IPS-NIHi11 (cell line): ENCODE data around the gene ABLIM1.
A peak's percentile ranks its signal among the peaks of the same experiment; 100 is the strongest.

Experiments used
- DNase-seq: peaks from one replicate; pipeline ENCODE4 v3.0.0; 2012; ENCODE audit warnings: mixed read lengths, low spot score

Gene ABLIM1

DNA sequence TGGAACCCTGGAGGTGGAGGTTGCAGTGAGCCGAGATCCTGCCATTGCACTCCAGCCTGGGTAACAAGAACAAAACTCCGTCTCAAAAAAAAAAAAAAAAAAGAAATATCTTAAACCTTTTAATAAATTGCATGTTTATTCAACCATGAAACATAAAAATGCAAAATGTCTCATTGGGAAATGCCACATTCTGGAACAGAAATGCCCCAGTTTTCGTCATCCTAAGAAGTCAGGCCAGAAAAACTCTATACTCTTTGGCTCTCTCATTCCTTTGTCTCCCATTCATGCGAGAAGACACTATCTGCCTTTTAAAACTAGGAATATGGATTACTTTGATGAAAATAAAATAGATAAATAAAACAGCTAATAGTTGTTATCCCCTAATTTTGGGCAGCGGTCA, 21.5 kb upstream of the ABLIM1 start:
- no peak for DNase-seq

DNA sequence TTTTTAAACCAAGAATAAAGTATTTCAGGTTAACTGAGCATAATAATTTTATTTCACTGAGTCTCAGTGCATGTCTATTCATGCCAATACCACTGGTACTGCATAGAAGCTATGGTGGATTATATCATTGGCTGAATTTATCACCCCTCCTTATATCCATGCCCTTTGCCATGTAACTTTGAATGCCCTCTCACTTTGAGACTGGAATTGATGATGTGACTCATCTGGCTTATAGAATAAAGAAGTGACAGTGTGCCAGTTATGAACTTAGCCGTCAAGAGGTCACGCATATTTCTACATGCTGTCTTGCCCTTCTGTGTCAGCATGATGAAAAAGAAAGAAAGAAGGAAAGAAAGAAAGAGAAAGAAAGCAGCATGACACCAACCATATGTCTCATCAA, 20.7 kb upstream of the ABLIM1 start:
- DNase-seq: no peak

DNA sequence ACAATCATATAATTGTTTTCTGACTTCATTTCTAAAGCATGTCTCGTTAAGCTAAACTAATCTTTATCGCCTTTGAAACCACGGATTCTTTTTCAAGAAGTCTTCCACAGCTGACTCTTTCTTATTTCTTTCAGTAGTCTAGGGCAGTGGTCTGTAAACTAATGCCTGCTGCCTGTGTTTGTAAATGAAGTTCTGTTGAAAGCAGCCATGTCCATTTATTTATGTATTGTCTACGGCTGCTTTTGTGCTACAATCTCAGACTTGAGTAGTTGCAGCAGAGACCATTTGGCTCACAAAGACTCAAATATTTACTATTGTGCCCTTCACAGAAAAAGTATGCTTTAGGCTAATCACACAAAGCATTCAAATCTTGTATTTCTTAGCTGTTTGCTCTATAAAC, 20.3 kb upstream of the ABLIM1 start:
- no peak for DNase-seq

DNA sequence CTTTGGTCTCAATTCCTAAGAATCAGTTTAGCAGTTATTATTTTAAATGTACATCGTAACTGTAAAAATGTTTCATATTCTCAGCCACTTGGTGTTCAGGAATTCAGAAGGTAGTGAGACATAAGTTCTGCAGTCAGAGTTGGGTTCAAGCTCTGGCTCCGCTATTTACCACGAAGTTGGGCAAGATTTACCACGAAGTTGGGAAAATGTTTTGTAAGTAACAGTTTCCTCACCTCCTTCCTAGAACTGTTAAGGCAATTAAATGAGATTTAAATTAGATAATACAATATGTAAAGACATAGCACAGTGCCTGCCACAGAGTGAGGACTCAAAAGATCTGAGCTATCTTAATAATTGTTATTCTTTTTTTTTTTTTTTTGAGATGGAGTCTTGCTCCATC, 16.3 kb upstream of the ABLIM1 start:
- DNase-seq: no peak

DNA sequence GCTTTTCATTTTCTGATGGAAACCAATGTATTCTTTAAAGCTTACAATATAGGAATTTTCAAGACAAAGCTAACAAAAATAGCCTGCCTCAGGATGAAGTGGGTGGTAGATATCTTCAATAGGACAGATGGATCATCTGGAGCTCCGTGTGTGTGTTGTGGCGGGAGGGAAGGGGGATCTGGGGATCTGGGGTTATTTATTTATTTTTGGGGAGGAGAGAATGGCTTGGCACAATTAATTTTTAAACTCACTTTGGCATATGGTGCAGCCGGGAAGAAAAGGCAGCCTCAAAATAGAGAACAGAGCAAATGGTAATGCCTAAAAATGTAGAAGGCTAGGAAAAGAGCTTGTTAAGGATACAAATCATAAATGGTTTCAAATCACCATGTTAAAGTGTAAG, 11.6 kb upstream of the ABLIM1 start:
- DNase-seq: no peak

DNA sequence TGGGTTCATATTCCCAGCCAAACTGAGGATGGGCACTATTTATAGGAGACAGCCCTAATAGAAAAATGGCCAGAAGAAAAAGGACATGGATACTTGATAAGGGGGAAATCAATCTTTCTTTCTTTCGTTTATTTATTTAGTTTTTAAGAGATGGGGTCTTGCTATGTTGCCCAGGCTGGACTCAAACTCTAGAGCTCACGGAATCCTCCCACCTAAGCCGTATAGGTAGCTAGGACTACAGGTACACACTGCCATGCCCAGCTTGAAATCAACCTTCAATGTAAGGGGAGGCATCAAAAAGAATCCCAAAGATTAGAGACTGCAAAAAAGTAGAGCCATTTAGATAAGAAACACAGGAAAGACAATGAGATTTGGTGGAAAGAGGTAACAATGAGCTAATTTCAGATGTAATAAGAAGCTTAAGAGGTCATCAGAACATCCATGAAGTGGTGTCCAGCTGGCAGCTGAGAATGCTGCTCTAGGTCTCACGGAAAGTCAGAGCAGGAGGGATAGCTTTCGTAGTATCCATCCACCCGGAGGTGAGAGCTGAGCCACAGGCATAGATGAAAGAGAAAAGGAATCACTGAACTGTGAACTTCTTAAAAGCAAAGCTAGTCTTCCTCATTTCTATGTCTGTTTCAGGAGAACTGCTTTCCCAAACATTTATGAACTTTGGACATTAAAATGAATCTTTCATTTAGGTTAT, 10.5 kb upstream of the ABLIM1 start:
- no peak for DNase-seq

DNA sequence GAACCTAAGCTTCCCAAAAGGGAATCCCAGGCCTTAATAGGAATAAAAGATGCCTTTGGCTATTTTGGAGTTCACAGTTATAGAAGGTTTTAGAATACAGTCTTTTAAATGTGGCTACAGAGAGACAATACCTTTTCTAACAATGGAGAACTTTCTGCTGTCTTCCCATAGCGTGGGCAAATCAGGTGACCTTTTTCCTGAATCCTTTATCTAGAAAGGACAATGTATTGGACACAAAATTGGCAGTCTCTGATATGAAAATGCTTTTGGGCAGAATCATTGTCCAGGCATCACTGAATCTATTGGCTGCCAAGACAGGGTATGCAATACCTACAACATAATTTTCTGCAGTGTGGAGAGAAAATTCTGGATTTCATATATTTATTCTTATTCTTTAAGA, 7.8 kb upstream of the ABLIM1 start:
- no peak for DNase-seq

DNA sequence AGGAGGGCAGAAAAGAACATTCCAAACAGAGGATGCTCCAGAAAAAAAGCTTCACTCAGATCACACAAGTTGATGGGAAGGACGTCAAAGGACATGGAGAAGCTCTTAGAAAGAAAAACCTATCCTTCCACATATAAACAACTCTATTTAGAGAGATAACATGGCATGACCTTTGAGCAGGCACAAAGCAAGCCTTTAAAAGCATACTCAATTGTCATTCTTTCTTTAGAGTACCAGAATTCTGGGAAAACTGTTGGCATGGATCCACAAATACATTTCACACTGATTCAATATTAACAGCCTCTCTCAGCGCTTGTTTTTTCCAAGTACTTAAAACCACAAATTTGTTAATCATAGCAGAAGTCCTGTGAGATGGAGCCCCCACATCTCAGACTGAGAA, 7.3 kb upstream of the ABLIM1 start:
- no peak for DNase-seq

DNA sequence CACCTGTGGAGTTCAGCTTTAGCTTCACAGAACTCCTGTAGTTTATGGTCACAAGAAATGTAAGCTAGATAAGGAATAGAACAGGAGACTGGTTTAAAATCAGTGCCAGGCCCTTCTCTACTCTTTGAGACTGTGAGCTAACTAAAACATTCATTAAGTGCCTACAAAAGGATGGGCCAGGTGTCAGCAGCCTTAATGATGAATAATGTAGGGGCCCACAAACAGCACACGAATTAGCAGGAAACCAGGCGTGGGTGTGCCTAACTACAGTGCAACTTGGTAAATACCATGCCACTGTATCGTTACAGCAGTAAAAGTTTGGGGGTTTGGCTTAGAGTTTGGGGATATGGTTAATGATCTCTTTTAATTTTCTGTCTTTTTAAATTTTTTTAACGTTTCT, 6.1 kb upstream of the ABLIM1 start:
- no peak for DNase-seq

DNA sequence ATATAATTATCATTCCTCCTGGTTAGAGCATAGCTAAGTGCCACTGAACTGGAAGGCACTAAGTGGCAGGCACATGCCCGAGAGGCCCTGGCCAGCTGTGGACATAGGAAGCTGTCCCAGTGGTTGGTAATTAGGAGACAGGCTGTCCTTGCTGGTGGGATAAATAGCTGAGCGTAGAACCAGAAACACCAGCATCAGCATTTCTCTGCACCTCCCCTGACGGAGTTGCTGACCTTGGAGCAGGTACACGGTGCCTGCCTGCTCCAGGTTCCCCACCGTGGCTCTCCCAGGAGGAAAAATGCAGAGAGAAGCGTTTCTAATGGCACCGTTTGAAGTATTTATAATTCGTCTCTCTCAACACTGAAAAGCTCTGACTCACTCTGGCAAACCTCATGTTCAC, 5.6 kb upstream of the ABLIM1 start:
- peak; percentile 25 for DNase-seq

DNA sequence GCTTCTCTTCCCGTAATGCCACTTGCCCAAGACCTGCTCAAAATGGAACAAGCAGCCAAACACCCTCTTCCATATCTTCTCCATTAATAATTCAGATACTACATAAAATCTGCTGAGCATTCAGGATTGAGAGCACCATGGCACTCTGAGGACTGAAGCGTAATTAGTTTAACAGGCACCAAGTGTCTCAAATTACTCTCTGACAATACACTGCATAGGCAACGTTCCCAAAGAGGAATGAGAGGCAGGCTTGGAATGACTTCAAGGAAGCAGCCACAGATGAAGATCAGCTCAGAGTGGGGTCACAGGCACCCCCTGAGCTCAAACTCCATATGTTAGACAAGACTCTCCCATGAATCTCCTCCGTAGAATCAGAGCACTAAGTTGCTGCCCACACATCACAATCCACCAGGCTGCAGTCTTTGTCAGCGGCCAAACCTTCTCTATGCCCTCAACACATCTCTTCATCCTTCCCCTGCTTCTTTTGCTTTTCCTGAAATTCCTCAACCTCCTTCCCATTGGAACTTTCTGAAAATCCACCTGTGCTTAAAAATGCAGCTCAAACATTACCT, 4.7 kb upstream of the ABLIM1 start:
- DNase-seq: no peak

DNA sequence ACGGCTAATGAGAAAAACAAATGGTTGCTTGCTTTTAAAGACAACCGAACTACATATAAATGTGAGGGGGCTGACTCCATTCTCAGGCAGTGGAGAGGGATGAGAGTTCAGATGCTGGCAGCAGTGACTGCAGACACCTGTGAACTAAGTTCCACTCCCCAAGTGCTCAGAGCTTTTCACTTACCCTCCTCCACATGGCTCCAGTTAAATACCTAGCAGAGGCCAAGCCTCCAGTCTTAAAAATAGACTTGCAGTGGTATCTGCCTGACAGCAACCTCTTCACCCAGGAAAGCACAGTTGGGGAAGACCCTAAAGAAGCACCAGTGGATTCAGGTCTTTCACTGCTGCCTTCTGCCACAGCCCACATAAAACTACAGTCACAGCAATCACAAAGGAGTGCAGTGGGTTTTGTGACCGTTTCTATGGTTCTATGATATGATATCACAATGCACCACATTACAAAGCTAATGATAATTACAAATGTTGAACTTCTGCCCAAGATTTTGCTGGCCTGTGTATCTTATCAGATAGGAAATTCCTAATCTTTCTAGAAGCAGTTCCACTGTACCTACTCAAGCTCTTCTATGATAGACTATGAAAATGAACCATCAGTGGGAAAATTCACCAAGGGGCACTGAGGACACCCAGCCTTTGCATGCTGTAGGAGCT, 3.3 kb upstream of the ABLIM1 start:
- DNase-seq: no peak

DNA sequence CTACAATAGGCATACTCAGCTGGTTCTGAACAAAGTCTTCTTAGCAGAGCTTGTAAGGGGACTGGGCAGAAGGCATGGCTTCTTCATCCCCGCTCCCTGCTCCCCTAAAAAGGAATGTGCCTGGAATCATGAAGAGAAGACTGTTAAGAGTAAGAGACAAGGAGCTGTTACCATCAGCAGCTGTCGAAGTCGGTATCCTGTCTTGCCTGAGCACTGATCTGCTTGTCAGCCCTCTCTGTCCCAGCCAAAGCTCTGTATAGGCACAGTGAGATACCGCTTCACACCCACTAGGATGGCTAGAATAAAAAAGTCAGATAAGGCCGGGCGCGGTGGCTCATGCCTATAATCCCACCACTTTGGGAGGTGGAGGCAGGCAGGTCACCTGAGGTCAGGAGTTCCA, 2.4 kb downstream of the ABLIM1 start:
- no peak for DNase-seq

DNA sequence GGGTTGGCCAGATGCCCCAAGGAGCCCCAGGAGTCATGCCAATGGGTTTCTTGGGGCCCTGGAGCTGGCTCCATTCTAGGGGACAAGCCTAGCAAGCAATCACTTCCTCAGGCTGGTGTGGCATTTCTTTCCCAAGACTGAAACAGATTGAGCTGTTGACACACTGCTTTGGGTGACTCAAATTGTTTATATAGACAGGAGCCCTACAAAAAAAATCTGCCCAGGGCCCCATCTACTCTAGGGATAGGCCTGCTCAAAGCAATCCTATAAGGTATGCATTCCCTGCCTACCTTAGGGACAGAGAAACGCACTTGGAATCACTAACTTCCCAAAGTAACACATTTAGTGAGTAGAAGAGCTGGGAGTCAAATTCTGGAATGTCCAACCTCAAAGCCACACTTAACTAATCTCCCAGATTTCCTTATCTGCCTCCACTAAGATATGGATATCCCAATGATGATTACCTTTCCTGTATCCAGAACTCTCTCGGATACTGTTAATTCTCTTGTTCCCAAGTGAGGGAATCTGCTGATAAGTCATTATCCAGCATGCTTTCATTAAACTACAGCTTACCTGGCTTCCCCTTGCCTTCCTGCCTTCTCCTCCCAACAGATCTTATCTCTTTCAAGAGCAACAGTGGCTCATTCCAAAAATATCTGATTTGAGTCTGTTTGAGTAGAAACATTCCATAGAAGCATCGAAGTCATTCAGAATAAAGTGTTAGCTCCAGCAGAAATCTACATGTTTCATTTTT, 3.1 kb downstream of the ABLIM1 start:
- DNase-seq: no peak

DNA sequence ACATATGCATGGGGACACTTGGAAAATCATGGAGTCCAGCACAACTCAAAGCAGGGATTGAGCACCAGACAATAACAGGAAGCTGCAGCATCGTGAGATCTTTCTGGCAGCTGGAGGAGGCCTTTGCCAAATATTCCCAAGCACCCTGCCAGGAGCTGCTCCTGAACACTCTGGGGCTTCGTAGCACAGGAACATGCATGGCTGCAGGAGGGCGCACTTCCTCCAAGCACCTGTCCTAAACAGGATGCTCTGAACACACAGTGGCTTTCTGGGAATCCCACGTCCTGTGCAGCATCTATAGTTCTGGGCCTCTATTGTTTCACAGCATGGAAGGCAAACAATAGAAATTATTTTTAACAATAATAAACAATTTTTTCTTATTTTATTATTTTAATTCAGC, 4.1 kb downstream of the ABLIM1 start:
- no peak for DNase-seq

DNA sequence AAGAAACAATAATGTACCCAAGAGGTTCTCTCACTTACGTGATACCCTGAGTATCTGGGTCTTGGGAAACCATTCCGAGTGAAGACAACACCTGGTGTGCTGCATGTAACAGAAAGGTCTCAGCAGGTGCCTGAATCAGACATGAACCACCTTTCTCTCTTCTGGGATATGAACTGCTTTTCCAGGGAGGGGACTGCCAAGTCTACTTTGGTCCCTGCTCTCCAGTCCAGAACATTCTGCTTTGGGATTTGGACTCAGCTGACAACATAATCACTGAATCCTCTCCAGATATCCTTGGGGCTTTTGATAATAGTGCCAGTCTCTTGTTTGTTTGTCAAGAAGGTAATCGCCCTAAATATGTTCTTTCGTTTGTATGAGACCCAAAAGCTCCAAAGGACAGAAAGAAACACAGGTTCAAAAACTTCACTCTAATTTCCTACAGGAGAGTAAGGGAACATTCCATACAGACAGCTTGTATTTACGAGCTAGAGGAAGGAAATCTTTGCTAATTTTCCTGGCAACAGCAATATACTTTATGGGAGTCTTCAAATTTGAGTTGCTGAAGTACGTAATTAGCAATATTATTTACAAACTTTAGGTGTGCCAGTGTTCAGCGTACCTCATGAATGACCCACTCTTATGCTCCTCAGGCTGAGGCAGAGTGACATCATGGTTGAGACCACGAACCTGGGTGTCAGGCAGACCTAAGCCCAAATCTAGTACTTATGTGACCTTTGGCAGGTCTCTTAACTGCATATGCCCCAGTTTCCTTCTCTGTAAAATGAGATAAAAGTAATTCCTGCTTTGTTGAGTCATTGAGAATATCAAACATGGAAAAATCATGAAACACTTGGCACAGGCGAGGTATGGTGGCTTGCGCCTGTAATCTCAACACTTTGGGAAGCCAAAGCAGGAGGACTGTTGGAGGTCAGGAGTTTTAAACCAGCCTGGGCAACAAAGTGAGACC, 5.4 kb downstream of the ABLIM1 start:
- no peak for DNase-seq

DNA sequence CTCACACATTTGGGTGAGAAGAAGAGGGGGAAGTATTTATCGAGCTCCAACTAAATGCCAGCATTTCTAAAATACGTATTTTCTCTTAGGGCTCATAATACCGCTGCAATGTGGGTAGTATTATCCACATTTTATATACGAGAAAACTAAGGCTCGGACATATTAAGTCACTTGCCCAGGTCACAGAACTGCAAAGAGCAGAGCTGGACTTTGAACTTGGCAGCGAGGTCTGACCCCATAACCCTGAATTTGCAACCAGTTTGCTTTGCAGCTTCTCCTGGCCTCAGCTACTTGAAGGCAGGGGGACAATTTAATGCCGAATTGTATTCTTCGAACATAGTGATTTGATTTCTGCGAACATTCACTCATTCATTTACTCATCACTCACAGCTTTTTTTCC, 7.2 kb downstream of the ABLIM1 start:
- no peak for DNase-seq

DNA sequence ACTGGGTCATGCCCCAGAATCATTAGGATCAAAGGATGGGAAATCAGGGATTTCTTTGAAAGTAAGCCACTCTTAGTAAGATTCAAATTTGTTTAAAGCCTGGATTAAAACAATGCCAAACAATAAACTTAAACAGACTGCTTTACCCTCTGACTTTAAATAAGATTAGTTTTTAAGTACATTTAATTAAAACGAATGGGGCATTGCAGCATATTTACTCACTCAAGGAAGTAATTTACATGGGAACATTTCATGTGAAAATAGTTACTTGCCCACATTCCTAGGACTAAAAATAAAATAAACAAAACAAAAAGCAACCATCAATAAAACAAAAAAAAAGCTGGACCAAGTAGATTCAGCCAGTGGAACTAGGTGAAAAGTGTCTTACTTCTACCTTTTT, 7.8 kb downstream of the ABLIM1 start:
- DNase-seq: no peak

DNA sequence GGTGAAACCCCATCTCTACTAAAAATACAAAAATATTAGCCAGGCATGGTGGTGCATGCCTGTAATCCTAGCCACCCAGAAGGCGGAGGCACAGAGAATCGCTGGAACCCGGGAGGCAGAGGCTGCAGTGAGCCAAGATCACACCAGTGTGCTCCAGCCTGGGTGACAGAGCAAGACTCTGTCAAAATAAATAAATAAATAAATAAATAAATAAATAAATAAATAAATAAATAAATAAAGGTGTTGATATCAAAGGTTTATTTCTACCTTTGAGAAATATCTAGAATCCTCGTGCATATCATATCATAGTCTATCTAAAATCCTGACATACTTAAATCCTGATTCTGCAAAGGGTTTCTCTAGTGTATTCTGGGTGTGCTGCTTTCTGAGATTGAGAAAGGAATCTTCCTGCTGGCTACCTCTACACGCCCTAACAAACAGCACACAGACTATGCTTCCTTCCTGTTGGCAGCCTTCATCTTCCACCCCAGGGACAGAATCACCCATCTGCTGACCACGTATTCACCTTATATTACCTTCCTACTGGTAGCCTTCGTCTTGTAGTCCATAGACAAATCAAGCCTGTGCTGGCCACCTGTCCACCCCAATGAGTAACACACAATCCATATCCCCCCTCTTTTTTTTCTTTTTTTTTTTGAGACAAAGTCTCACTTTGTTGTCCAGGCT, 8.7 kb downstream of the ABLIM1 start:
- DNase-seq: no peak

DNA sequence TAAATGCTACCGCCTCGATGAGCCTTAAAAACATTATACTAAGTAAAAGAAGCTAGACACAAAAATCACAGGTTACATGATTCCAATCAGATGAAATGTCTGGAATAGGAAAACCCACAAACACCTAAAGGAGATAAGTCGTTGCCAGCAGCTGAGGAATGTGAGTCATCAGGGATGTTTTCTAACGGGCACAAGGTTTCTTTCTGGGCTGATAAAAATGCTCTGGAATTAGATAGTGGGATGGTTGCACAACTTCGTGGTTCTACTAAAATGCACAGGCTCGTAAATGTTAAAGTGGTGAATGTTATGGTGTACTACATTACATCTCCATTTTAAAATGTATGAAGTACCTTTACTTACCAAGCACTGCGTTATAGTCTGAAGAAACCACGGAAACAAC, 9.7 kb downstream of the ABLIM1 start:
- DNase-seq: no peak

DNA sequence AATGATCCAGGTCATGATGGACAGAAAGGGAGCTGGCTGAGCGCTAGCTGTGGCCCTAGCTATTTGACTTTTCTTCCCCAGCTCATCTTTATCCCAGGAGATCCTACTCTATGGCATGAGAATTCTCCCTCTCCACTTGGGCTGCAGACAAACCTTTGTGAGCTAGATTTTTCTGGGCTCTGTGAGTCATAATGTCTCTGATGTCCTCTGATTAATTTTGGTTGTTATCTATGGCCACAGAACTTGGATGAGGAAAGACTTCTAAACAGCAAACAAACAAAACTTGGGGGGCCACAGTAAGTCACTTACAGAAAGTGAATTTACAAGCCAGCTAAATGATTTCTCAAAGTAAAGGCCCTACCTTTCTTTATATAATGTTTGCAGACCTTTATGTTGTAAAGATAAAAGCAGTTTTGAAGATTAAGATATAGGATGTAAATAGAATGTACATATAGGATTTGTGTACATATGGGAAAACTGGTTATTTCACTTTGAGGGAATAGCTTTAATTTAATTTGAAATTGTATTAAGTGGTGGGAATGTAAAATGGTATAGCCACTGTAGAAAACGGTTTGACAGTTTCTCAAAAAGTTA, 10.4 kb downstream of the ABLIM1 start:
- DNase-seq: no peak
